Upper lobe of right lung (tissue), 1 donor: ENCODE data around the gene KCNQ1OT1. TPM values are rescaled to one million over a fixed set of nuclear protein-coding genes. Genes with fewer than 3 reads are reported as not detected.
A peak's percentile ranks its signal among the peaks of the same experiment; 100 is the strongest.

Experiments used
- ATAC-seq: fragments of 200-7000 bp; cut with Tn5 transposase; one replicate; pipeline ENCODE4 v1.9.1; 2020; ENCODE audit warnings: mild to moderate bottlenecking, moderate library complexity
- DNase-seq: peaks from one replicate; pipeline ENCODE4 v3.0.0-alpha.2; 2020
- H3K27ac ChIP-seq: fragments of 200-600 bp; one replicate; pipeline ENCODE4 v1.8.0; 2022
- H3K27me3 ChIP-seq: fragments of 200-600 bp; one replicate; pipeline ENCODE4 v1.8.0; 2022; ENCODE audit warnings: mild to moderate bottlenecking
- H3K36me3 ChIP-seq: fragments of 200-600 bp; one replicate; pipeline ENCODE4 v1.8.0; 2022
- H3K4me1 ChIP-seq: fragments of 200-600 bp; one replicate; pipeline ENCODE4 v1.8.0; 2022
- H3K4me3 ChIP-seq: fragments of 200-600 bp; one replicate; pipeline ENCODE4 v1.8.0; 2022; ENCODE audit warnings: mild to moderate bottlenecking
- H3K9me3 ChIP-seq: fragments of 200-600 bp; one replicate; pipeline ENCODE4 v1.8.0; 2022
- CTCF ChIP-seq: fragments of 200-600 bp; IDR thresholded peaks from one replicate; pipeline ENCODE4 v1.8.0; 2022; ENCODE audit warnings: antibody characterized with exemption
- intact Hi-C: fragments of 100-400 bp; cut with DNase I; formaldehyde crosslinking; loops from one replicate; pipeline ENCODE4 v1.11.0; 2022
- total RNA-seq: library from RNA; stranded (reverse); fragmentation: NEBNext Ultra II Directional; extraction: Animal tissue kit (Norgen Biotek cat#: 25700); gene quantifications from one replicate; pipeline ENCODE4 v1.2.1, GENCODE V29; 2021
- donor health status: DM: no; HTN: yes; CAD: no; lungs with severe emphysema.

Gene KCNQ1OT1
- total RNA-seq, 1 donor from 2014 or later: 2.0 TPM

- Histone ChIP-seq H3K36me3 (no peaks in the 10 kb centered on the region), H3K4me1 (no peaks in the 10 kb centered on the region), H3K27ac (no peak overlapping the region), H3K4me3 (no peak overlapping the region), H3K27me3 (no peaks in the 10 kb centered on the region), H3K9me3 (peaks cover 13% of the 10 kb centered on the region)
- intact Hi-C loops: no loop called here
- TF ChIP-seq CTCF: no peak
- no peak for ATAC-seq
- DNase-seq: no peak
Measured at GRCh38 chr11:2657697-2658284, 42.0 kb downstream of the KCNQ1OT1 start.

- no peak overlapping the region for H3K4me3 ChIP-seq
- no peak for DNase-seq
- H3K27ac ChIP-seq: no peak overlapping the region
- ATAC-seq: no peak
- intact Hi-C loops: no loop called here
- peaks cover 13% of the 10 kb centered on the region for H3K9me3 ChIP-seq
- no peak for TF ChIP-seq CTCF
- no peaks in the 10 kb centered on the region for H3K36me3 ChIP-seq
- H3K27me3 ChIP-seq: no peaks in the 10 kb centered on the region
- H3K4me1 ChIP-seq: no peaks in the 10 kb centered on the region
Measured at GRCh38 chr11:2656859-2657258, 42.9 kb downstream of the KCNQ1OT1 start.

GRCh38 chr11:2655834-2656622 is 43.8 kb downstream of the KCNQ1OT1 start:
- H3K9me3 ChIP-seq: peaks cover 13% of the 10 kb centered on the region

GRCh38 chr11:2655016-2655719 is 44.6 kb downstream of the KCNQ1OT1 start:
- TF ChIP-seq CTCF: no peak
- ATAC-seq: no peak
- Histone ChIP-seq H3K27me3 (no peaks in the 10 kb centered on the region), H3K27ac (no peak overlapping the region), H3K9me3 (peaks cover 15% of the 10 kb centered on the region), H3K36me3 (no peaks in the 10 kb centered on the region), H3K4me3 (no peak overlapping the region), H3K4me1 (no peaks in the 10 kb centered on the region)
- intact Hi-C loops: no loop called here
- peak; percentile 20 for DNase-seq

More at GRCh38 chr11:2655834-2656622, 43.8 kb downstream of the KCNQ1OT1 start:
- Histone ChIP-seq H3K36me3 (no peaks in the 10 kb centered on the region), H3K27ac (no peak overlapping the region), H3K4me1 (no peaks in the 10 kb centered on the region), H3K27me3 (no peaks in the 10 kb centered on the region), H3K4me3 (no peak overlapping the region)
- intact Hi-C loops: no loop called here
- DNase-seq (peak; percentile 54), ATAC-seq (peak; percentile 40)
- TF ChIP-seq CTCF: no peak

GRCh38 chr11:2653930-2654739 is 45.7 kb downstream of the KCNQ1OT1 start:
- peak; percentile 40 for DNase-seq
- ATAC-seq: no peak
- intact Hi-C loops: no loop called here
- H3K36me3 ChIP-seq: no peaks in the 10 kb centered on the region
- H3K9me3 ChIP-seq: peaks cover 15% of the 10 kb centered on the region
- no peaks in the 10 kb centered on the region for H3K27me3 ChIP-seq
- no peaks in the 10 kb centered on the region for H3K4me1 ChIP-seq
- no peak for TF ChIP-seq CTCF
- no peak overlapping the region for H3K27ac ChIP-seq
- no peak overlapping the region for H3K4me3 ChIP-seq
